ENCODE results near the gene ENDOD1.

GRCh38 chr11:95137299-95137698, 47.7 kb downstream of the ENDOD1 start:
- TF ChIP-seq CTCF (IDR thresholded peaks at IDR 0.05) (no peak), POLR2AphosphoS5 (IDR thresholded peaks at IDR 0.05) (no peak), POLR2A (IDR thresholded peaks at IDR 0.05) (no peak)

Data from prostate gland (tissue), 2 donors.